Spleen (tissue), 7 donors: ENCODE data around the gene PRIM2.

Source experiments
- POLR2A ChIP-seq, 3 donors: fragments of 450-650 bp; IDR thresholded peaks; one replicate each; pipeline ENCODE4 v1.5.1; 2017; ENCODE audit warnings: antibody characterized with exemption in 3 of 3, mild to moderate bottlenecking in 1 of 3
- POLR2AphosphoS5 ChIP-seq, 3 donors: sonication (generic); formaldehyde crosslinking; IDR thresholded peaks; one replicate each; pipeline ENCODE4 v1.5.1; 2017; ENCODE audit warnings: antibody characterized with exemption in 3 of 3
- TF ChIP-seq, protein P1 (sequence below), 11 experiments: fragments of 200-600 bp in 7 of 11; fragments of 450-650 bp in 4 of 11; sonication (generic) in 4 of 11; IDR thresholded peaks in 8 of 11; conservative IDR thresholded peaks in 3 of 11; 1 replicate in 7 of 11; 2 replicates in 4 of 11; pipeline versions ENCODE4 v1.4.0 to v1.8.0; 2016 to 2021; ENCODE audit warnings: antibody characterized with exemption in 11 of 11, inconsistent platforms in 4 of 11, mild to moderate bottlenecking in 1 of 11
- donor health status: DM: no; HTN: no; CAD: no; lungs with moderate emphysema.
- donor health status: DM: no; HTN: no; CAD: no.
- donor health status: DM: no; HTN: no; CAD: no.

DNA sequence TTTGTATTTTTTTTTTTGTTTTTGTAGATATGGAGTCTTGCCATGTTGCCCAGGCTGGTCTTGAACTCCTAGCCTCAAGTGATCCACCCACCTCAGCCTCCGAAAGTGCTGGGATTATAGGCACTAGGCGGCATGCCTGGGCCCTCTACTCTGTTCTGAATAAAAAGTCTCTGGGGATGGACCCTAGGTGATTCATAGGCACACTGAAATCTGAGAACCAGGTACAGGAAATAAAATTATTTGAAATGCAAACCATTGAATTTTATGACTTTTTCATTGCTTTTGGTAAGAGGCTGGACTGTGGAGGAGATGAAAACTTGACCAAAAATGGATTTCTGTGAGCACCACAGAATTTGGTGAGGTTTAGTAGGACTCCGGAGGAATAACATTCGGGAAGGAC, 117.5 kb downstream of the PRIM2 start:
- TF ChIP-seq POLR2A (IDR thresholded peaks at IDR 0.05) (no peak), POLR2AphosphoS5 (IDR thresholded peaks at IDR 0.05) (no peak)
- TF ChIP-seq, protein P1, sequence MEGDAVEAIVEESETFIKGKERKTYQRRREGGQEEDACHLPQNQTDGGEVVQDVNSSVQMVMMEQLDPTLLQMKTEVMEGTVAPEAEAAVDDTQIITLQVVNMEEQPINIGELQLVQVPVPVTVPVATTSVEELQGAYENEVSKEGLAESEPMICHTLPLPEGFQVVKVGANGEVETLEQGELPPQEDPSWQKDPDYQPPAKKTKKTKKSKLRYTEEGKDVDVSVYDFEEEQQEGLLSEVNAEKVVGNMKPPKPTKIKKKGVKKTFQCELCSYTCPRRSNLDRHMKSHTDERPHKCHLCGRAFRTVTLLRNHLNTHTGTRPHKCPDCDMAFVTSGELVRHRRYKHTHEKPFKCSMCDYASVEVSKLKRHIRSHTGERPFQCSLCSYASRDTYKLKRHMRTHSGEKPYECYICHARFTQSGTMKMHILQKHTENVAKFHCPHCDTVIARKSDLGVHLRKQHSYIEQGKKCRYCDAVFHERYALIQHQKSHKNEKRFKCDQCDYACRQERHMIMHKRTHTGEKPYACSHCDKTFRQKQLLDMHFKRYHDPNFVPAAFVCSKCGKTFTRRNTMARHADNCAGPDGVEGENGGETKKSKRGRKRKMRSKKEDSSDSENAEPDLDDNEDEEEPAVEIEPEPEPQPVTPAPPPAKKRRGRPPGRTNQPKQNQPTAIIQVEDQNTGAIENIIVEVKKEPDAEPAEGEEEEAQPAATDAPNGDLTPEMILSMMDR (IDR thresholded peaks at IDR 0.05 in 8 of 11, conservative IDR thresholded peaks at IDR 0.05 in 3 of 11), result no peak
